Epithelial cell of esophagus (primary cell): ENCODE results near the gene AAK1.
"Not testable (repeated sequence)": the region's sequence is repeated elsewhere in the genome, so short reads cannot be mapped to it uniquely, and the experiment has no call there.

Experiments
- DNase-seq: peaks from one replicate; pipeline ENCODE4 v3.0.0; 2010; ENCODE audit warnings: low read depth
- H3K4me3 ChIP-seq: 2 replicates; pipeline ENCODE4 v1.5.1; 2011; ENCODE audit warnings: mild to moderate bottlenecking, low read length, control low read depth
- TF ChIP-seq, protein P1 (sequence below): IDR thresholded peaks from 2 replicates; pipeline ENCODE4 v1.5.1; 2011; ENCODE audit warnings: low read depth, mild to moderate bottlenecking, low read length, control low read depth, inconsistent platforms; ENCODE audit not compliant: insufficient read depth; ENCODE audit errors: missing control alignments

AAK1 gene

DNA sequence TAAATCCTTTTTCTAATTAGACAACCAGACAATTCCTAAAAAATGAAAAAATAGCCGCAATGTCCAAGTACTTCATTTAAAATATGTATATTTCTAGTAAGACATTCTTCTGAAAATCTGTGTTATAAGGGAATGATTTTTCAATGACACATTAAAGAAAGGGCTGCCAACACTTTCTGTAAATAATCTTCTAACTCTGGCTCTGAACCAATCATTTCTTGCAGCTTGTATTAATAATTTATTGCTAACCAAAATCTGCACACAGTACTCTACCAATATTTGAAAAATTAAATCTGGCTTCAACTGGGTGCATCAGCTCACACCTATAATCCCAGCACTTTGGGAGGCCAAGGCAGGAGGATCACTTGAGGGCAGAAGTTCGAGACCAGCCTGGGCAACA, 214.6 kb downstream of the AAK1 start:
- no peak for DNase-seq
- TF ChIP-seq, protein P1, sequence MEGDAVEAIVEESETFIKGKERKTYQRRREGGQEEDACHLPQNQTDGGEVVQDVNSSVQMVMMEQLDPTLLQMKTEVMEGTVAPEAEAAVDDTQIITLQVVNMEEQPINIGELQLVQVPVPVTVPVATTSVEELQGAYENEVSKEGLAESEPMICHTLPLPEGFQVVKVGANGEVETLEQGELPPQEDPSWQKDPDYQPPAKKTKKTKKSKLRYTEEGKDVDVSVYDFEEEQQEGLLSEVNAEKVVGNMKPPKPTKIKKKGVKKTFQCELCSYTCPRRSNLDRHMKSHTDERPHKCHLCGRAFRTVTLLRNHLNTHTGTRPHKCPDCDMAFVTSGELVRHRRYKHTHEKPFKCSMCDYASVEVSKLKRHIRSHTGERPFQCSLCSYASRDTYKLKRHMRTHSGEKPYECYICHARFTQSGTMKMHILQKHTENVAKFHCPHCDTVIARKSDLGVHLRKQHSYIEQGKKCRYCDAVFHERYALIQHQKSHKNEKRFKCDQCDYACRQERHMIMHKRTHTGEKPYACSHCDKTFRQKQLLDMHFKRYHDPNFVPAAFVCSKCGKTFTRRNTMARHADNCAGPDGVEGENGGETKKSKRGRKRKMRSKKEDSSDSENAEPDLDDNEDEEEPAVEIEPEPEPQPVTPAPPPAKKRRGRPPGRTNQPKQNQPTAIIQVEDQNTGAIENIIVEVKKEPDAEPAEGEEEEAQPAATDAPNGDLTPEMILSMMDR: no peak
- no peak overlapping the region for H3K4me3 ChIP-seq

DNA sequence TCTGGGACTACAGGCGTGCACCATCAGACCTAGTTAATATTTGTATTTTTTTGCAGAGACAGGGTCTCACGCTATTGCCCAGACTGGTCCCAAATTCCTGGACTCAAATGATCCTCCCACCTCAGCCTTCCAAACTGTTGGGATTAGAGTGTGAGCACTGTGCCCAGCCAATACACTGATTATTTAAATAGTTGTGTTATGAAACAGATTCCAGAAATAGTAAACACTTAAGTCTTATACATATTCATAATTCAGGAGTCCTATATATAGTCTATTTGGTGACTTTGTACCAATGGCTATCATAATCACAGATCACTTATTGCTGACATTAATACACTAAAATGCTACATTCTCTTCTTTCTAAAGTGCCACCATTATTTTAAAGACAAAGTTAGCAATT, 219.1 kb downstream of the AAK1 start:
- TF ChIP-seq, protein P1: no peak
- DNase-seq: no peak
- H3K4me3 ChIP-seq: no peak overlapping the region

DNA sequence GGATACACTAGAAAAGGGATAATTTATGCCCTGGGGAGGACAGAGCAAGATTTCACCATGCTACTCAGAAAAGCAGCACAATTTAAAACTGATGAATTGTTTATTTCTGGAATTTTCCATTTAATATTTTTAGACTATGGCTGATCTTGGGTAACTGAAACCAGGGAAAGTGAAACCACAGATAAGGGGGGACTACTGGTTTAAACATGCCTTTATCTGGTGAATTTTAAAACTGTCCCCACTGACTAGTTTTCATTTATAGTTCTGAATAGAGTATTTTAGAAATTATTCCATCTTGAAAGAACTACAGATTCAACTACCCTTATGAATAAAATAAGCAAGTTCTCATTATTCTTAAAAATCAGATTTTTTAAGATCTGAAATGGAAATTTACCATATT, 221.3 kb downstream of the AAK1 start:
- no peak for DNase-seq
- TF ChIP-seq, protein P1: no peak
- no peak overlapping the region for H3K4me3 ChIP-seq

DNA sequence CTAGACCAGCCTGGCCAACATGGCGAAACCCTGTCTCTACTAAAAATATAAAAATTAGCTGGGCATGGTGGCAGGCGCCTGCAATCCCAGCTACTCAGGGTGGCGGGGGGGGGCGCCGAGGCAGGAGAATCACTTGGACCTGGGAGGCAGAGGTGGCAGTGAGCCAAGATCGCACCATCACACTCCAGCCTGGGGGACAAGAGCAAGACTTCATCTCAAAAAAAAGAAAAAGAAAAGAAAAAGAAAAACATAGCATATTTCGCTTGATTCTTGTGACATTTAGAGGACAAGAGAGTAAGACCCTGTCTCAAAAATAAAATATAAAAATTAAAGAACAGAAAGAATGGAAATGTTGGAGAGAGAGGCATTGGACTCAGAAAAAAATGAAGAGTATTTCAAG, 224.4 kb downstream of the AAK1 start:
- not testable (repeated sequence) for DNase-seq

DNA sequence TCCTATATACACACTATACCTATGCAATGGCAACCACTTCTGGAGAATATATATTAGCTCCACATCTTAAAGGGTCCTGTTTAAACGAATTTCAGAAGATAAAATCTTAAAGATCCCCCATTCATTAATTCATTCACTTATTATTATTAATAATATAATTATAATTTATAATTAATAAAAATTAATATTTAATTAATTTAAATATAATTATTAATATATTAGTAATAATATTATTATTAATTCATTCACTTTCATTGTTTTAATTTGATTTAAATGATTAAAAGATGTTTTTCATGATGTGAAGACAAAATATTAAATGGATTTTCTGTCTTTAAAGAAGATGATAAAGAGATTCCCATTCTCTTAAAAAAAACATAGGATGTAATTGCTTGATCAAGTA, 227.4 kb downstream of the AAK1 start:
- no peak overlapping the region for H3K4me3 ChIP-seq
- no peak for DNase-seq
- TF ChIP-seq, protein P1: no peak

More for the DNA sequence above, 224.4 kb downstream of the AAK1 start:
- not testable (repeated sequence) for H3K4me3 ChIP-seq
